ENCODE data around the gene MEGF8.

The MEGF8 gene

GRCh38 chr19:42287017-42287826 lies 38.2 kb upstream of the MEGF8 start:
- DNase-seq = no peak

DNA sequence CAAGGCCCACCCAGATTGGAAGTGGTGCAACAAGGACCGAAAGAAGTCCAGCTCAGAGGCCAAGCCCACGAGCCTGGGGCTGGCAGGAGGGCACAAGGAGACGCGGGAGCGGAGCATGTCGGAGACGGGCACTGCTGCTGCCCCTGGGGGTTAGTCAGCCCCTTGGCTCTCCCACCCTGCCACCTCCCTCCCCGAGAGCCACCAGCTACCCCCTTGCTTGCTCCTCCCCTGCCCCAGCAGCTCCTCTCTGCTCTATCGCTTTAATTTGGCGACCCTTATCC lies 37.7 kb upstream of the MEGF8 start:
- DNase-seq = no peak

DNA sequence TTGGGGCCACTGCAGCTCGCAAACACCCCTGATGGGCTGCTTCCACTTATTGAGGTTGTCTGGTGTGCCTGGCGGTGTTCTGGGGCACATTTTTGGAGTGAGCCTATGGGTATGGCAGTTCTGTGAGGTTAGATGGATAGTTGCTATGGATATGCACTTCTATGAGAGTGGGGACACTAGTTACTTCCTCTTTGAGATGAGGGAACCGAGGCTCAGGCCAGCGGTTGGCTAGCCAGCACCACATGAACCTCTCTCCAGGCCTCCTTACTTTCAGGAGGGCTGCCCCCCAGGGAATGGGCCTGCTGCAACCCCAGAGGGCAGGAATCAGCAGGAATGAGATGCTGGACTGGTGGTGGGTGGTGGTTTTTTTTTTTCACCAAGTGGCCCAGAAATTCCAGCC lies 37.0 kb upstream of the MEGF8 start:
- no peak for DNase-seq

DNA sequence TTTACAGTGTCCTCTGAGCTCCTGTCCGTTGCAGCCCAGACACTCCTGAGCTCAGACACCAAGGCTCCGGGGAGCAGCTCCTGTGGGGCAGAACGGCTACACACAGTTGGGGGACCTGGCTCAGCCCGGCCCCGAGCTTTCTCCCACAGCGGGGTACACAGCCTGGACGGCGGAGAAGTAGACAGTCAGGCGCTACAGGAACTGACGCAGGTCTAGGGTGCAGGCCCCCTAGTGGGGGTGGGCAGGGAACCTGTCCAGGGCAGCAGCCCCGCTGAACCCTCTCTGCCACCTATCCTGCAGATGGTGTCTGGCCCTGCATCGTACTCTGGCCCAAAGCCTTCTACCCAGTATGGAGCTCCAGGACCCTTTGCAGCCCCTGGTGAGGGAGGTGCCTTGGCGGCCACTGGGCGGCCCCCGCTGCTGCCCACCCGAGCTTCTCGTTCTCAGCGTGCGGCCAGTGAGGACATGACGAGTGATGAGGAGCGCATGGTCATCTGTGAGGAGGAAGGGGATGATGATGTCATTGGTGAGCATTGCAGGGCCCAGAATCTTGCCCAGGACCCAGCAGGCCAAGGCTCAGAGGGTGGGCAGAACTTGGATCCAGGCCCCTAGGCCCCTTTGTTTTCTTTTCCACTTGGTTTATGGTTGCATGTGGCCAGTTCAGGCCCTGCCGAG lies 36.4 kb upstream of the MEGF8 start:
- no peak for DNase-seq

DNA sequence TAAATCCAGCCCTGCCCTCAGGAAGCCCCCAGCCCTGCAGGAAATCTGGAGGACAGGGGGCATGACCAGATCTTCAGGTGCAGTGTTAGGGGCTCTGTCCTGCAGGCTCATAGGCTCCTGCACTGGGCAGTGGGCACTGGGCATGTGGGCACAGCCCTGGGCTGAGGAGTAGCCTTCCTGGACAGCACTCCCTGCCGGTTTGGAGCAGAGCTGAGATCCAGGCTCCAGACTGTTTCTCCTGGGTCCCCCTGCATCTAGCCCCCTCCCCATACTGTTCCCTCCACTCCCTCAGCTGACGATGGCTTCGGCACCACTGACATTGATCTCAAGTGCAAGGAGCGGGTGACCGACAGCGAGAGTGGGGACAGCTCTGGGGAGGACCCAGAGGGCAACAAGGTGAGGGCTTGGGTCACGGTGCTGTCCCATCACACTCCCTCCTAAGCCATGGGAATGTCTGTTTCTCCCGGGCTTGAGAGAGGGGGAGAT lies 35.8 kb upstream of the MEGF8 start:
- no peak for DNase-seq

- DNase-seq = no peak
Measured at GRCh38 chr19:42290136-42290522, 35.3 kb upstream of the MEGF8 start.

DNA sequence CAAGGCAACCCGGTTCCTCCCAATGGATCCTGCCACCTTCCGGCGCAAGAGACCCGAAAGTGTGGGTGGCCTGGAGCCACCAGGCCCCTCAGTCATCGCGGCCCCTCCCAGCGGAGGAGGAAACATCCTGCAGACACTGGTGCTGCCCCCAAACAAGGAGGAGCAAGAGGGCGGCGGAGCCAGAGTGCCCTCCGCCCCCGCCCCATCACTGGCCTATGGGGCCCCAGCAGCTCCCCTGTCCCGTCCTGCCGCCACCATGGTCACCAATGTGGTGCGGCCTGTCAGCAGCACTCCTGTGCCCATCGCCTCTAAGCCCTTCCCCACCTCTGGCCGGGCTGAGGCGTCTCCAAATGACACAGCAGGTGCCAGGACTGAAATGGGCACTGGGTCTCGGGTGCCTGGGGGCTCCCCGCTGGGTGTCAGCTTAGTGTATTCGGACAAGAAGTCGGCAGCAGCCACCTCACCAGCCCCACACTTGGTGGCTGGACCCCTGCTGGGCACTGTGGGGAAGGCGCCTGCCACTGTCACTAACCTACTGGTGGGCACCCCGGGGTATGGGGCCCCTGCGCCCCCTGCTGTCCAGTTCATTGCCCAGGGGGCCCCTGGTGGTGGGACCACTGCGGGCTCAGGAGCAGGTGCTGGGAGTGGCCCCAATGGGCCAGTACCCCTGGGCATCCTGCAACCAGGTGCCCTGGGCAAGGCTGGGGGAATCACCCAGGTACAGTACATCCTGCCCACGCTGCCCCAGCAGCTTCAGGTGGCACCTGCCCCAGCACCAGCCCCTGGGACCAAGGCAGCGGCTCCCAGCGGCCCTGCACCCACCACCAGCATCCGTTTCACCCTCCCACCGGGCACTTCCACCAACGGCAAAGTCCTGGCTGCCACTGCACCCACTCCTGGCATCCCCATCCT lies 34.7 kb upstream of the MEGF8 start:
- DNase-seq = no peak

- DNase-seq = no peak
Measured at GRCh38 chr19:42291435-42291810, 34.0 kb upstream of the MEGF8 start.

GRCh38 chr19:42292042-42292960 lies 33.1 kb upstream of the MEGF8 start:
- DNase-seq = no peak

GRCh38 chr19:42292963-42293362 lies 32.5 kb upstream of the MEGF8 start:
- DNase-seq = no peak

- no peak for DNase-seq
Measured at GRCh38 chr19:42293540-42293939, 31.9 kb upstream of the MEGF8 start.

- no peak for DNase-seq
Measured at GRCh38 chr19:42293948-42294347, 31.5 kb upstream of the MEGF8 start.

- DNase-seq = no peak
Measured at GRCh38 chr19:42294471-42295137, 30.8 kb upstream of the MEGF8 start.

DNA sequence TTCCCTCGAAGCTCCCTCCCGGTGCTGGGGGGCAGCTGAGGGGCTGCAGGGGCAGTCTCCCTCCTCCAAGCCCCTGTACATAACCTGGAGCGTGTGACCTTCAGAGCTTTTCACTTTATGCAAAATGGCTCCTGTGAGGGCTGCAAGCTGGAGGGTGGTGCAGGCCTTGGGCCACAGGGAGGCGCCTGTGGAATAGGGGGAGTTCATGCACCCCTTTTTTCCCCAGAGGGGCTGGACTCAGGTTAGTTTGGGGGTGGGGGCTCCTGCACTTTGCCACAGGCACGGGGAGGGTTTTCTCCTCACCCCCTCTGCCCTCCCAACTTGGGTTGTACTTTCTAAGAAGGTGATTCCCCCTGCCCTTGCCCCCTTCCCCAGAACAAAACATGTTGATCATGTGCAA lies 30.1 kb upstream of the MEGF8 start:
- no peak for DNase-seq

- DNase-seq = peak; percentile 42
Measured at GRCh38 chr19:42295831-42296525, 29.5 kb upstream of the MEGF8 start.

DNA sequence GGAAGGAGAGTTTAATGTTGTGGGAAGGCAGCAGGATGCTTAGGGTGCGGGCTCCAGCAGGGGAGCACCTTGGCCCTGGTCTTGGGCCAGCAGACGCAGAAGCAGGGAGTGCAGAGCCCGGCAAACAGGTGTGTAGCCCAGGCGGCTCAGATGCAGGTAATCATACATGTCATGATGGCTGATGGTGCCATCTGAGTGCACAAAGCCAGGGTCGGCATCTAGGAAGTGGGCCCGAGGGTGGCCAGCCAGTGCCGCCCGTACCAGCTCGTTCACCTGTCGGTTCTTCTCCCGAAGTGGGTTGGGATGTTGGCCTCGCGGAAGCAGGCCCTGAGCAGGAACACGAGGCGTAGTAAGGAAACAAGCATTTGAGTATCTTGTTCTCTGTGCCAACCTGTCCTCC lies 28.4 kb upstream of the MEGF8 start:
- no peak for DNase-seq

- DNase-seq = no peak
Measured at GRCh38 chr19:42301646-42302203, 23.7 kb upstream of the MEGF8 start, which contains the start of gene PRR19. TSS of gene PRR19 (plus strand) at chr19:42302132. CDS start at chr19:42309585, 7,453 bp downstream.

- no peak for DNase-seq
Measured at GRCh38 chr19:42303101-42303464, 22.4 kb upstream of the MEGF8 start.

GRCh38 chr19:42303876-42304275 lies 21.6 kb upstream of the MEGF8 start:
- DNase-seq = no peak

DNA sequence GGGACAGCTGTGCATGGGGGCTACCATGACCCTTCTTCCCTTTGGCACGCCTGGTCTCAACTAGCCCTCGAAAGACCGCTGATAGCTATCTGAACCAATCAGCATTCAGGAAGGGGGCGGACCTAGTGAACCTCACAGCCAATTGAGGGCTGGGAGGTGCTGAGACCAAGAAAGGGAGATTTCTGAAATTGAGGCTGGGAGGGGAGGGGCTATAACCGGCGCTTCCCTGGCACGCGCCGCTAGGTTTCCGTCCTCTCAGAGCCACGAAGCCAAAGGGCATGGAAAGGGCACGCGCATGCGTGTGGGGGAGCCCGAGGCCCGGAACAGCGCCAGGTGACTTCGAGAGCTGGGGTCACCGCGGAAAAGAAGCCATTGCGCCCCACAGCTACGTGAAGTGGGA lies 18.8 kb upstream of the MEGF8 start:
- no peak for DNase-seq

GRCh38 chr19:42309686-42310085 lies 15.7 kb upstream of the MEGF8 start:
- DNase-seq = no peak
